Fibroblast of skin of right quadriceps (primary cell): ENCODE measurements around the gene FOXC1.
A peak's percentile ranks its signal among the peaks of the same experiment; 100 is the strongest.

ENCODE experiments used
- DNase-seq: peaks from one replicate; pipeline ENCODE4 v3.0.0-alpha.2; 2013

The FOXC1 gene

DNA sequence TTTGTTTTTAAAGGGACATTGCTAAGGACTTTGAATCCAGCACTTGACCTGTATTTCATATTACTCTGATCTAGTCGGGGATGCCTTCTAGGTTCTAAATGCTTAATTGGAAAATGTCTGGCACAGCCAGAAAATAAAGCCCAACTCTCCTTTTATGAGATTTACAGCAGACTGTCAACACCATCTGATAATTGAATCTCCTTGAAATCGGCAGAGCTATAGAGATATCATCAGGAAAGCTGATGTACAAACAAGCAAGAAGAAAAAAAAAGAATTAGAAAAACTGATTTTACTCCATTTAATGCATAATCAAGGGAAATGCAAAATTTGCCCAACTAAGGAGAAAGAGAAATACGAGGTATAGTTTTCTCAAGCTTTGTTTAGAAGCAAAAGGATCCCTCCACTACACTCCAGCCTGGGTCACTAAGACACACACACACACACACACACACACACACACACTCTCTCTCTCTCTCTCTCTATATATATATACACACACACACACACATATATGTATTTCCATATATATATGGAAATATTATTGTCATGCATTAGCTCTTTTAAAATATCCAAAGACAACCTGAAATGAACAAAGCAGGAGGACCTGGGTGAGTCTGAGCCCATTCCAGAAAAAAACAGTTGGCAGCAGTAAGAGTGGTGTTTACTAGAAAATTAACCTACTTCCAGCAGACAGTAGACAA, 9.5 kb upstream of the FOXC1 start:
- no peak for DNase-seq

DNA sequence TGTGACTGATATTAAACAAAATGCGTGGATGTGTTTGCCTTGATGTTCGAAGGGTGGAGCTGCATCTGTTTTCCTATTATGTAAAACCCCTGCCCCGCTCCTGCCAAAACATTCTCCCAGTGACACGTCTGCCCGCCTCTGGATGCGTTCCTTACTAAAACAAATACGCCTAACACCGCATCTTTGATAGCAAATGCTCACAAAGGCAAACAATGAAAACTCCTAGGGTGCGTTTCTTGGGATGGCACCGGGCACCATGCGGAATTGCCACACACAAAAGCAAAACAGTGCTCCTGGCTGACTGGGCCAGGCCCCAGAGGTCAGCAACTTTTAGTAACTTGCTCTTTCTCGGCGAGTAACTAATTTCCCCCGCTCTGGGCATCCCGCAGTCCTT, 9.0 kb upstream of the FOXC1 start:
- DNase-seq, result no peak

DNA sequence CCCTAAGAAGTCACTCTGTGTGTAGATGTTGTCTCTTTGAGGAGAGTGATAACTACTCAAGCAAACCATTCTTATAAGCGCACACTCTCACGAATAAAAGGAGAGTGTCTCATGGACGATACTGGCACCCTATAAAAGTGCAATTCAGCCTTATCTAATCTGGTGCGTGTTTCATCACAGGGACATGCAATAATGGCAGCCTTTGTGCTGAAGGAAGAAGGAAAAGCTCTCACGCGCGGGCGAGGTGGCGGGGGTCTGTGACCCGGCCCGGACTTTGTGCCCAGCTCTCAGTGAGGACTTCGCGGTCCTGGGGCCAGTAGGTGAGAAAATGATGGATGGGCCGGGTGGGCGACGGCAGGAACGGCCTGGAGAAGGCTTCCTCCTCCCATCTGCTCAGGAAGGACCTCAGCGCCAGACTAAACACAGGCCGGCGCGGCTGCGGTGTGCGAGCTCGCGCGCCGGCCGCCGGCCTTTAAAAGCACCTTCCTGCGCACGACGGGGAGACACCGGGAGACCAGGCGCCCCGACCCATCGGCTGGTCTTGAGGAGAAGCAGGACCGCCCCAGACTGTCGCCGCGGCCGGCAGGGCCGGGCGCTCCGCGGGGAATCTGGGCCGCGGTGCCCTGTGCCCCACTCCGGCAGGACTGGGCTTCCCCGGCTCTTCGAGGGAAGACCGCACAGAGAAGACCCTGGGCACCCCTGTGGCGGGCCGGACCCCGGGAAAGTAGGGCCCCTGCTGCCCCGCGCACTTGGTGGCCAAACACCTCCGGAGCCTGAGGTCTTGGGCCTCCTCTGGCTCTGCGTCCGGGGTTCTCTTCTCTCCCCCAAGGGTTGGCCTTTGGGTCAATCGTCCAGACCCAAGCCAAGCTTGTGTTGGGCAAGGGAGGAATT, 8.3 kb upstream of the FOXC1 start:
- DNase-seq, result no peak

DNA sequence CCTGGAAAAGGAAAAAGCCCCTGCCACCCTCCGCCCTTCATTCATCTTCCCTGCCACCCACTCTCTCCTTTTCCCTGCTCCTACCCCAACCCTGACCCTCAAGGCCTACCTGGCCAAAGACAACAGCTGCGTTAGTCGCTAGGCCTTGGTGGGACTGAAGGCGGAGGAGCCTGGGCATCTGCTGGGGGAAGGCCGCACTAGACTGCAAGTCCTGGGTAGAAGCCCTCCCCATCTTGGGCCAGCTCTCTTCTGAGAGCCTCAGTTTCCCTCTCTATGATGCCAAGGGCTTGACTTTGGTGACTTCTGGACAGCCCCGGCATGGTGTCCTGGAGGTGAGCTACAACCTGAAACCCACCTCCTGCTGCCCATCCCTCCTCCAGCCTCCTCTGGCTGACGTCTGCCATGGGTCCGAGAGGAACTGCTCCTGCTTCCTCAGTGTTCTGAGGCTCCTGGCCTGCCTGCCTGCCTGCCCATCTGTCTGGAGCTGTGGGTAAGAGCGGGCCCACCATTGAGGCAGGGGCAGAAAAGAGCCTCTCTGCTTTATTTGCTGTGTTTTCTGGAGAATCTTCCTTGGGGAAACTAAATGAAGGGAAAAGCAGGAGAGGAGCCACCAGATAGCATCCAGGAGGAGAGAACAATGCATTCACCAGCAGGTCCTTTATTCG, 7.5 kb upstream of the FOXC1 start:
- no peak for DNase-seq

DNA sequence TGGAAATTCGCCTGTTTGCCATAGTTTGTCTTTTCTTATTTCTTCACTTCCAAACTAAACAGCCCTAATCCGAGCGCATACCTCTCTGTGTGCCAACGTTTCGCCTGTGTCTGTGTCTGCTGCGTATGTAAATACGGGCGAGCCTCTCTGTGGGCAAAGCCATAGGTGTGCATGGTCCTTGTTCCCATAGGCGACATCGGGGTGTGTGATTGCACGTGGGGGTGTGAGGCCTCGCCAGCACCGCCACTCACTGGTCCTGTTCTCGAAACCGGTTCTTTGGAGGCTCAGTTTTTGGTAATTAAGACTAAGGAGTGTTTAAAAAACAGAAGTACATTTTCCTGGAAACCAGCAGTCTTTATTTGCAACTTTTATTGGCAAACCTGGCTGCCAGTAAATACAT, 6.0 kb upstream of the FOXC1 start:
- DNase-seq, result no peak

DNA sequence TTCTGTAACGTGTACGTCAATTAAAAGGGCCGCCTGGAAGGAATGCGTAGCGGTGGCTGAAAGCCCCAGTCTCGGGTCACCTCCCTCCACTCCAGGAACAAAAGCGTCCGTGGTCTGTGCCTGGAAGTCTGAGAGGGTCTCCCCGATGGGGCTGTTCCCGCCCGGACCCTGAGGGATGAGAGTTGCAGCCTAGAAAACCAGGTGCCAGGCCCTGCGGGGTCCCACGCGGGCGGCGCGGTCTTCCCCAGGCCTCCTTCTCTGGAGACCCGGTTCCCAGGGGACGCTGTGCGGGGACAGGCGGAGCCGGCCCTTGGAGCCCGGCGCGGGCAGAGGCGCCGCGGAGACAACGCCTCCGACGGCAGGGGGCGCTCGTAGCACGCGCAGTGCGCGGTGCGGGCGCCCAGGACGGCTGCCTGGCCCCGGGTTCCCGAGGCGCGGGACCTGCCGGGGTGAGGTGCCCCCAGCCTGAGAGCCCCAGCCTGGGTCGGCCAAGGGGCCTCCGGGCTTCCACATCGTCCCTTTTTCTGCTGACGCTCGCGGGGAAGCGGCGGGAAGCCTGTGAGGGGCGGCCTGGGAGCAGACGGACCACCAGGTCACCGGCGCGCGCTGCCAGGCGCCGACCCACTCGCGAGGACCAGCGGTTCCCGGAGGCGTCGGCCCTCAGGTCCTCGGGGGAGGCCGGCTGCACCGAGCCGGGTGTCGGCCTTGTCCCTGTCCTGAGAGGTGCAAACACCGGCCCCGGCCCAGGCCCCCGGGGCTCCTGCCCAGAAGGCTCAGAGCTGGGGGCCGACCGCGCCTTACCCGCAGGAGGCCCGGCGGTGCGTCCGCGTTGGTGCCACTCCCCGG, 5.3 kb upstream of the FOXC1 start:
- DNase-seq, result peak; percentile 39

DNA sequence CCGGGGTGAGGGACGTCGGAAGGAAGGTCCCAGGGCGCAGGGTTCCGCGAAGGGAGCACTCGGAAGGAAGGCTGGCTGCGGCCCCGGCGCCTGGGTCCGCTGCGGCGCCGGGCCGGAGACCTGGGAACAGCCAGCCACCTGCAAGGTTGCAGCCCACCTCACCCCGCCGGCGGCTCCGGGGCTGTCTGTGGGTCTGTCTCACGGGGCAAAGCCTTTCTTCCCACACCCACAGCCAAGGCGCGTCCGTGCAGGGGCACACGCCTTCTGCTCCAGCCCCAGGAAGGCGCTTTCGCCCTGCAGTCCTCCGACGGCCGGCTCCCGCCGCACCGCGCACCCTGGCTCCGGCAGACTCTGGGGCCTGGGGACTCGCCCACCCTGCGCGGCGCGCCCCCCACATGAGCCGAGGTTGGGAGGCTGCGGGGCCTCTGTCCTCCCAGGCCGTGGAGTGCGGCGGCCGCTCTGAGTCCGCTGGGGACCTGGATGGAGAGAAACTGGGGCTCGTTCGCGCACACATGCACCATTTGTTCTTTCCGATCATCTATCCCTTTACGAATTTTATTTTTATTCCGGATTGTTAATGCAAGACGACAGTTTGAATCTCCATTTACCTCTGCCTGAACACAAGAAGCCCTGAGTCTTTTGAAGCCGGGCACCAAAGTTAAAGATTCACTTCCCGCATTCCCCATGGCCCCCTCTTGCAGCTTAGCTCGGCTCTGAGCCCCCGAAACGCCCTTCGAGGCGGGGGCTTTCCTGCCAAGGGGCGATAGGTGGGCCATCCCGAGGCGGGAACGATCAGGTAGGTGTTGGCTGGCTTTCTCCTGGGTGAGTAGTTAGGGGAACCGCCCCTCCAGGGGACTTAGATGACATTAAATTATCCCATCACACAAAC, 4.5 kb upstream of the FOXC1 start:
- no peak for DNase-seq

DNA sequence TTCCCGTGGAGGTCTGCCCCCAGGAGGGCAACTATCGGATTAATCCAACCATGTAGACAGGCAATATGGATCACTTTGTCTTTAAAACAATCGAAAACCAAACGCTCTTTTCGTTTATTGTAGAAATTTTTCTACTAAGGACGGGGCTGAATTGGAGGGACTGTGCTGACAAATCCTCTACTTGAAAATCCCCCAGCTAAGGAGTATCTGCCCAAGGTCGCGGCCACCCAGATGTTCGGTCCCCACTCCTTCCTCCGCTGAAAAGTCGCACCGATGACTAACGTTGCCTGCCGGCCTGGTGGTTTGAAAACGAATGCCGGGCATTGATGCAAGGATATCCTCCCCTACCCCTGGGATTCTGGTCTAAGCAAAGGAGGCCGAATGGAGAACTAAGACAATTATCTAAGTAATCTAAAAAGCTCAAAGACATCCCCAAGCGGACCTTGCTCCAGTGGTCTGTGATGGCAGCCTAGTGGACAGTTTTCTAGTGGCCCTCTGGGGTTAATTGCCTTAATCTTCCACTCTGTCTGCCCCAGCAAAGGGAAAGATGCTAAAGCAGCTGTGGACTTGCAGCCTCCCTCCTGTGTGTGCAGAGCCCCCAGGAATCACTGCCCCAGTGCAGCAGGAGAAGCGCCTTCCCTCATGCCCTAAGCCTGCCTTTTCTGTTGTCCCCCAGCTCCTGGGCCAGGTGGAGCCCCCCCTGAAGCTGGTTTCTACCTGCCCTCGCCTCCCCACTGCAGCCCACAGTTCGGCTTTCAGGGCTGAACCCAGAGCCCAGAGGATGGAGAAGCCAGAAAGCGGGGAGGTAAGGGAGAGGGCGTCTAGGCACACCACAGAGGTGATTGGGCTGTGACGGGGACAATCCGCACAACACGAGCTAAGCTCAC, 3.6 kb upstream of the FOXC1 start:
- no peak for DNase-seq

DNA sequence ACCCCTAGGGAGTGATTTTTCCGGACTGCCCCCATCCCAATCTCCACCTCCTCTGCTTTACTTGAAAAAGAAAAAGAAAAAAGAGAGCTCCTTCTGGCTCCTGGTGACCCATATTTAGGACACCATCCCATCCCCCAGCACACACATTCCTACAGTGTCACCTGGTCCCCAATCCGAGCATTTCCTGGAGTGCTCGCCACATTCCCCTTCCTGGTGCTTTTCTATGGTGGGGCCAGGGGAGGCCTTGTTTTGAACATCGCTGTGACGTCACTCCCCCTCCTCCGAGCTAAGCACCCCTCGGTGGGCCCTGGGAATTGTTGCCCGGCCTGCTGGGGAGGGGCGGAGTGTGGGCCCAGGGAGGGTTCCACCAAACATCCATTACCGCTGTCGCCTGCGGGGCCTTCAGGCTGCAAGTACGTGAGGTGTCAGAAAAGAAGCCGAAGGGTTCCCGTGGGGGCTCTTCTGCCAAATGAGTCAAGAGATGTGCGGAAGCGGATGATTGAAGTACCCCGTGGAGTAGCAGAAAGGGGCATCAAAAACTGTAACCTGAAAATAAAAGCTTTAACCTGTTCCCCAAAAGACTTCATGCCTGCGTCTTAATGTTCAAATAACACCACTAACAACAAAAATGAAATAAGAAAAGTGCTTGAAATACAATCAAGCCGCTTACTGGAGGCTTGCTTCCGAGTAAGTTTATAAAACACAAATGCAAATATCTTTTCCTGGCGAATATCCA, 2.8 kb upstream of the FOXC1 start:
- DNase-seq, result no peak

DNA sequence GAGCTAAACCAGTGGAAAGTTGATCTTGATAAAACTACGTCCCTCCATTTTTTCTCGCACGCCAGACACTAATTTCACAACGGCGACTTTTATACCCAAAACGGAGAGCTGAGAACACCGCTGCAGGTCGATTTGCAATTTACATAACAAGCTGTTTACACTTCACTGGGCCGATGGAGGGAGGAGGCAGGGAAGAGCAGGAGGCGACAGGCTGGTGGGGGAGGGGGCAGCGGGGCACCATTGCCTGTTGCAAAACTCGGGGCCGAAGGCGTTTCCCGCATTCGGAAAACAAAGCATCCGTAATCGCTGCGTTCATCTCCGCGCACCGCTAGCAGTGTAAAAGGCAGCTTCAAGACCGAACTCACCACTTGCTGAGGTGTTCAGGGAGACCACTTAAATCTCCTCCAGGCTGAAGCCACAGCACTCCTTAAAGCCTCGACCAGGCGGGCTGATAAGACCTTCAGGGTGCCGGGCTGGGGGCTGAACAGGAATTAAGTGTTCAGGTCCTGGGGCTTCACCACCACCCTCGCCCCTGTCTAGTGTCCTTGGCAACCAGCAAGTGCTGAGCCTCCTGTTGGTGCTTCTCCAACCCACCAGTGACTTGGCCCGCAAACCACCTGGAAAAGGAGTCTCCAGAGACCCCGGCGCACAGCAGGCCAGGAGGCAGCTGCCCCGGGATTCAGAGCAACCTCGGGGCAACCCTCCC, 2.0 kb upstream of the FOXC1 start:
- DNase-seq, result no peak

DNA sequence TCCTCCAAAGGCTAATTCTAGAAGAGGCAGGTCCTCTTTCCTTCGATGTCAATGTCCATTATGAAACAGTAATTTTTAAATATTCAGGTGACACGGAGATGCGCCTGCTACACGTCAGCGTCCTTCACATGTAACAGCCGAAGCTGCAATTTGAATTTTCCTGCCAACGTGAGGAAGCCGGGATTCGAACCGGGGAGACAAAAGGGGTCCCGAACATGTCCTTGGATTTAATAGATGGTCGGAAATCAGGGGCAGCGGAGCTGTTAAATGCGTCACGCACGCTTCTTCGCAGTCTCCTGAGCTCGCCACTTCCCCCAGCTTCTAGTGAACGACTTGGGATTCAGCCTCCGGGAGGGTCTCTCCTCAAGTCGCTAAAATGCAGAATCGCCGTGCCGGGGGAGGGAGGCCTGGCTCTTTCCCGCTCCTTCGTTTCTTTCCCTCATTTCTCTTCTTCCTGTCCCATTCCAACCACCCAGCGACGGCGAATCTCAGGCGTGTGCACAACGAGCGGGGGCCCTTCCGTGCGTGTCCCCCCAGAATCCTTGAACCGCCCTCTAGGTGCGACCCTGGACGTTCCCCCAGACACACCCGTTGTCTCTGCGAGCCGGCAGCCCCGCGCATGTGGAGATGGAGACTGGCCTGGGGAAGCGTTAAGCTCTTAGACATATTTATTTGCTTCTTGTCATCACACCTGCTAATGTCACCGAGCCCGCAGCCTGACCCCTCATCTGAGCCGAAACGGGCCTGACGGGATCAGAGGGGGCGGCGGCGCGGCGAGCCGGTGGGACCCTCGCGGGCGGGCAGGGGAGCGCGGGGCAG, 1.3 kb upstream of the FOXC1 start:
- no peak for DNase-seq

DNA sequence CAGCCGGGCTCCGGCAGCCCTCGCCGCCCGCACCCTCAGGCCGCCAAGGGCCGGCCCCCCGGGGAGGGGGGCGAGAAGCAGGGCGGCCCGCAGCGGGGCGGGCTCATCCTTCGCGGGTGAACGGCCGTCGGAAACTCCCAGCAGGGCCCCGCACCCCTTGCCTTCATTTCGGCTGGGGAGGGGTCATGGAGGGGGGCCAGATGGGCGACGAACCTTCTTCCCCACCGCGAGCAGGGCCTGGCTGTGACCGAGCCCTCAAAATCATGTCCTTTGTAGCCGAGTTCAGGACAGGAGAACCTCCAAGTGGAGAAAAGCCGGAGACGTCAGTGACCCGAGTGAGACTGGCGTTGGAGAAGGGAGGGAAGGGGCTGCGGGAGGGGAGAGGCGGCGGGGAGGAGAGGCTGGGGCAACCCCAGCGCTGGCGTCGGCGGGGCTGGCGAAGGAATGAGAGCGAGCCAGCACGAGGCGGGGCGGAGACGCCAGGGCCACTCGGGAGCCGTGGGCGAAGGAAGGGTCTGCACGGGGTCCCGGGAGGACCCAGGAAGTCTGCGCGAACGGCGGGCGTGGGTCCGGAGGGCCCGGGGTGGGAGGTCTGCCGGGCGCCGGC, 571 bp upstream of the FOXC1 start:
- no peak for DNase-seq

DNA sequence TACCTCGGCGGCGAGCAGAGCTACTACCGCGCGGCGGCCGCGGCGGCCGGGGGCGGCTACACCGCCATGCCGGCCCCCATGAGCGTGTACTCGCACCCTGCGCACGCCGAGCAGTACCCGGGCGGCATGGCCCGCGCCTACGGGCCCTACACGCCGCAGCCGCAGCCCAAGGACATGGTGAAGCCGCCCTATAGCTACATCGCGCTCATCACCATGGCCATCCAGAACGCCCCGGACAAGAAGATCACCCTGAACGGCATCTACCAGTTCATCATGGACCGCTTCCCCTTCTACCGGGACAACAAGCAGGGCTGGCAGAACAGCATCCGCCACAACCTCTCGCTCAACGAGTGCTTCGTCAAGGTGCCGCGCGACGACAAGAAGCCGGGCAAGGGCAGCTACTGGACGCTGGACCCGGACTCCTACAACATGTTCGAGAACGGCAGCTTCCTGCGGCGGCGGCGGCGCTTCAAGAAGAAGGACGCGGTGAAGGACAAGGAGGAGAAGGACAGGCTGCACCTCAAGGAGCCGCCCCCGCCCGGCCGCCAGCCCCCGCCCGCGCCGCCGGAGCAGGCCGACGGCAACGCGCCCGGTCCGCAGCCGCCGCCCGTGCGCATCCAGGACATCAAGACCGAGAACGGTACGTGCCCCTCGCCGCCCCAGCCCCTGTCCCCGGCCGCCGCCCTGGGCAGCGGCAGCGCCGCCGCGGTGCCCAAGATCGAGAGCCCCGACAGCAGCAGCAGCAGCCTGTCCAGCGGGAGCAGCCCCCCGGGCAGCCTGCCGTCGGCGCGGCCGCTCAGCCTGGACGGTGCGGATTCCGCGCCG, 994 bp downstream of the FOXC1 start:
- DNase-seq, result no peak

DNA sequence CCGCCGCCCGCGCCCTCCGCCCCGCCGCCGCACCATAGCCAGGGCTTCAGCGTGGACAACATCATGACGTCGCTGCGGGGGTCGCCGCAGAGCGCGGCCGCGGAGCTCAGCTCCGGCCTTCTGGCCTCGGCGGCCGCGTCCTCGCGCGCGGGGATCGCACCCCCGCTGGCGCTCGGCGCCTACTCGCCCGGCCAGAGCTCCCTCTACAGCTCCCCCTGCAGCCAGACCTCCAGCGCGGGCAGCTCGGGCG, 1.5 kb downstream of the FOXC1 start:
- DNase-seq, result no peak

DNA sequence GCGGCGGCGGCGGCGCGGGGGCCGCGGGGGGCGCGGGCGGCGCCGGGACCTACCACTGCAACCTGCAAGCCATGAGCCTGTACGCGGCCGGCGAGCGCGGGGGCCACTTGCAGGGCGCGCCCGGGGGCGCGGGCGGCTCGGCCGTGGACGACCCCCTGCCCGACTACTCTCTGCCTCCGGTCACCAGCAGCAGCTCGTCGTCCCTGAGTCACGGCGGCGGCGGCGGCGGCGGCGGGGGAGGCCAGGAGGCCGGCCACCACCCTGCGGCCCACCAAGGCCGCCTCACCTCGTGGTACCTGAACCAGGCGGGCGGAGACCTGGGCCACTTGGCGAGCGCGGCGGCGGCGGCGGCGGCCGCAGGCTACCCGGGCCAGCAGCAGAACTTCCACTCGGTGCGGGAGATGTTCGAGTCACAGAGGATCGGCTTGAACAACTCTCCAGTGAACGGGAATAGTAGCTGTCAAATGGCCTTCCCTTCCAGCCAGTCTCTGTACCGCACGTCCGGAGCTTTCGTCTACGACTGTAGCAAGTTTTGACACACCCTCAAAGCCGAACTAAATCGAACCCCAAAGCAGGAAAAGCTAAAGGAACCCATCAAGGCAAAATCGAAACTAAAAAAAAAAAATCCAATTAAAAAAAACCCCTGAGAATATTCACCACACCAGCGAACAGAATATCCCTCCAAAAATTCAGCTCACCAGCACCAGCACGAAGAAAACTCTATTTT, 2.0 kb downstream of the FOXC1 start:
- no peak for DNase-seq

DNA sequence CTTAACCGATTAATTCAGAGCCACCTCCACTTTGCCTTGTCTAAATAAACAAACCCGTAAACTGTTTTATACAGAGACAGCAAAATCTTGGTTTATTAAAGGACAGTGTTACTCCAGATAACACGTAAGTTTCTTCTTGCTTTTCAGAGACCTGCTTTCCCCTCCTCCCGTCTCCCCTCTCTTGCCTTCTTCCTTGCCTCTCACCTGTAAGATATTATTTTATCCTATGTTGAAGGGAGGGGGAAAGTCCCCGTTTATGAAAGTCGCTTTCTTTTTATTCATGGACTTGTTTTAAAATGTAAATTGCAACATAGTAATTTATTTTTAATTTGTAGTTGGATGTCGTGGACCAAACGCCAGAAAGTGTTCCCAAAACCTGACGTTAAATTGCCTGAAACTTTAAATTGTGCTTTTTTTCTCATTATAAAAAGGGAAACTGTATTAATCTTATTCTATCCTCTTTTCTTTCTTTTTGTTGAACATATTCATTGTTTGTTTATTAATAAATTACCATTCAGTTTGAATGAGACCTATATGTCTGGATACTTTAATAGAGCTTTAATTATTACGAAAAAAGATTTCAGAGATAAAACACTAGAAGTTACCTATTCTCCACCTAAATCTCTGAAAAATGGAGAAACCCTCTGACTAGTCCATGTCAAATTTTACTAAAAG, 2.7 kb downstream of the FOXC1 start:
- DNase-seq, result no peak
